Measurements from ENCODE around the gene KDELR1.

Gene KDELR1

DNA sequence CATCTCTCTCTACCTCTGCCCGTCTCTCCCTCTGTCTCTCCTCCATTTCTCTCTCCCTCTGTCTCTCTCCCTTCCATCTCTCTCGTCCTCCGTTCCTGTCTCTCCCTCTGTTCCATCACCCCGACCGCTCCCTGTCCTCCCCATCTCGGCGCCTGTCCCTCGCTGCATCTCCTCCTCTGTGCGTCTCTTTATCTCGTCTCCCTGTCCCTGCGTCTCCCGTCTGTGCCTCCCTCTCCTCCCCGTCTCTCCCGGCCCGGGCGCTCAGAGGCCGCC is 6.7 kb upstream of the KDELR1 start:
- no peak for DNase-seq (ENCODE audit: low read depth in 2 of 2)
- TF ChIP-seq, protein P1, sequence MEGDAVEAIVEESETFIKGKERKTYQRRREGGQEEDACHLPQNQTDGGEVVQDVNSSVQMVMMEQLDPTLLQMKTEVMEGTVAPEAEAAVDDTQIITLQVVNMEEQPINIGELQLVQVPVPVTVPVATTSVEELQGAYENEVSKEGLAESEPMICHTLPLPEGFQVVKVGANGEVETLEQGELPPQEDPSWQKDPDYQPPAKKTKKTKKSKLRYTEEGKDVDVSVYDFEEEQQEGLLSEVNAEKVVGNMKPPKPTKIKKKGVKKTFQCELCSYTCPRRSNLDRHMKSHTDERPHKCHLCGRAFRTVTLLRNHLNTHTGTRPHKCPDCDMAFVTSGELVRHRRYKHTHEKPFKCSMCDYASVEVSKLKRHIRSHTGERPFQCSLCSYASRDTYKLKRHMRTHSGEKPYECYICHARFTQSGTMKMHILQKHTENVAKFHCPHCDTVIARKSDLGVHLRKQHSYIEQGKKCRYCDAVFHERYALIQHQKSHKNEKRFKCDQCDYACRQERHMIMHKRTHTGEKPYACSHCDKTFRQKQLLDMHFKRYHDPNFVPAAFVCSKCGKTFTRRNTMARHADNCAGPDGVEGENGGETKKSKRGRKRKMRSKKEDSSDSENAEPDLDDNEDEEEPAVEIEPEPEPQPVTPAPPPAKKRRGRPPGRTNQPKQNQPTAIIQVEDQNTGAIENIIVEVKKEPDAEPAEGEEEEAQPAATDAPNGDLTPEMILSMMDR (IDR thresholded peaks at IDR 0.05; ENCODE audit: low read depth, low read length), result no peak
- H3K4me3 ChIP-seq (replicated peaks in 1 of 2; ENCODE audit: low read depth in 2 of 2, low read length in 2 of 2), result peak overlapping the region; percentile 52 to 56

GRCh38 chr19:48397263-48398101 is 6.1 kb upstream of the KDELR1 start:
- peak in 1 of 2 donors; percentile 28 for DNase-seq (ENCODE audit: low read depth in 2 of 2)
- TF ChIP-seq, protein P1 (IDR thresholded peaks at IDR 0.05; ENCODE audit: low read depth, low read length), result no peak

DNA sequence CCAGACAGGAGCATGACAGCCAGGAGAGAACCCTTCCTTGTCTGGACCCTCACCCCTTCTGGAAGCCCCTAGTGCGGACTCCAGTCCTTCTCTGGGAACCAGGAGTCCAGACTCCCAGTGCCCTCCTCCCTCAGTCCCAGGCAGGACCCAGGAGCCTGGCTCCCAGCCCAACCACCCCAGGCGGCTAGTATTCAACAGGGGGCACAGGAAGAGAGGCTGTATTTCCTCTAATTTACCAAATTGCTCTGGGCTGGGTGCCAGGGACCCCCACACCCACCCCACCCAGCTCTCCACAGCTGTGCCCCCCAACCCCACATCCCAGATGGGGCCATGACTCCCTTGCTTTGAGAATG is 5.4 kb upstream of the KDELR1 start:
- DNase-seq (ENCODE audit: low read depth in 2 of 2), result no peak
- H3K4me3 ChIP-seq (replicated peaks in 1 of 2; ENCODE audit: low read depth in 2 of 2, low read length in 2 of 2), result no peak overlapping the region
- TF ChIP-seq, protein P1 (IDR thresholded peaks at IDR 0.05; ENCODE audit: low read depth, low read length), result no peak

More at GRCh38 chr19:48397263-48398101, 6.1 kb upstream of the KDELR1 start:
- H3K4me3 ChIP-seq (replicated peaks in 1 of 2; ENCODE audit: low read depth in 2 of 2, low read length in 2 of 2), result peak overlapping the region; percentile 52 to 56

DNA sequence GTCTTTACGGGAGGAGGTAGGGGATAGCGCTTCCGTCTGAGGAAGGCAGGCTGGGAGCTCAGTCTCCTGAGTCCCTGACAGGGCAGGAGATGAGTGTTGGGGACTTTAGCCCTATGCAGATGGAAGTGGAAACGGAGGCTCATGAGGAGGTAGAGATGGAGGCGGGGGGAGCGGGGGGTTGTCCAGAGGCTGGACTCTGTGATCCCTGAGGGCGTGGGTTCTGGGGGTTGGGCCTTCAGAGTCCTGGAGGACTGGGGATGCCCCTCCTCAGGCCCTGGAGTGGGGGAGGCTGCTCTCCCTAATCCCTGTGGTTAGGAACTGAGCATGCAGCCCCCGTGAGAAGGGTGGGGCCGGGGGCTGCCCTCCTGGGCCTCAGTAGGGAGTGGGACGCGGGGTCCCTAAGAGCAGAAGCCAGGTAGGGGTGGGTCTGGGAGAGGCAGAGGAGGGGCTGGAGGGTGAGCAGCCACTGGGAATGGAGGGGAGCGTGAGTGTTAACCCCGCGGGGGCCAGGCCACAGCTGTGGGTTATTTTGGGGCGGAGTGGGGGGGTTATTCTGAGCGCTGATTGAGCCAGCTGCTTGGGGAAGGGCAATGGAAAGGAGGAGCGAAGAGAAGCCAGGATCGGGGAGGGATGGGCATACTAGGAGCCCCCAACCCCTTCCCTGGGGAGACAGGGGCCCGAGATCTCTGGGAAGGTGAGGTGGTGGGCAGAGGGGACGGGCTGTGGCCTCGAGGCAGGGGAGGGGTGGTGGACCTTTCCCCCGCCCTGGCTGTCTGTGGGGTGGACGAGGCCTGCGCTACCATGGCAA is 4.9 kb upstream of the KDELR1 start:
- H3K4me3 ChIP-seq (replicated peaks in 1 of 2; ENCODE audit: low read depth in 2 of 2, low read length in 2 of 2), result no peak overlapping the region
- TF ChIP-seq, protein P1 (IDR thresholded peaks at IDR 0.05; ENCODE audit: low read depth, low read length), result no peak
- no peak for DNase-seq (ENCODE audit: low read depth in 2 of 2)

DNA sequence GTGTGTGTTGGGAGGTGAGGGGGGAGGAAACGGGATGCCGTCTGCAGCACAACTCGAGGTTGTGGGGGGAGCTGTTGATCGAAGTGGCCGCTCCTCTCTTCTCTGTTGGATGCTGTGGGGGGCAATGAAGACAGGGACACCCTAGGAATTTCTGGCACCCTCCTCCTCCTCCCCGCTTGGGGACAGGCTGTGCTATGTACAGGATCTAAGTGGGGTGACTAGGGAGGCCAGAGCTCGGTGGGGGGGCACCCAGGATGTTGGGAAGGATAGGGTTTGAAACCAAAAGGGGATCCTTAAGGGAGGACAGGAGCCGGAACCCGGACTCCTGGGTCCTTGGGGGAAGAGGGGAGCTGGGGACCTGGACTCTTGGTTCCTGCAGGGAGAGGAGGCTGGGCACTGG is 4.1 kb upstream of the KDELR1 start:
- no peak for DNase-seq (ENCODE audit: low read depth in 2 of 2)
- no peak overlapping the region for H3K4me3 ChIP-seq (replicated peaks in 1 of 2; ENCODE audit: low read depth in 2 of 2, low read length in 2 of 2)
- TF ChIP-seq, protein P1 (IDR thresholded peaks at IDR 0.05; ENCODE audit: low read depth, low read length), result no peak

GRCh38 chr19:48395170-48395455 is 3.8 kb upstream of the KDELR1 start:
- DNase-seq (ENCODE audit: low read depth in 2 of 2), result no peak
- H3K4me3 ChIP-seq (replicated peaks in 1 of 2; ENCODE audit: low read depth in 2 of 2, low read length in 2 of 2), result no peak overlapping the region
- TF ChIP-seq, protein P1 (IDR thresholded peaks at IDR 0.05; ENCODE audit: low read depth, low read length), result no peak
